Esophagus mucosa (tissue), 1 donor: Measurements from ENCODE around the gene ASIC2. TPM values are rescaled to one million over a fixed set of nuclear protein-coding genes. Genes with fewer than 3 reads are reported as not detected.
A peak's percentile ranks its signal among the peaks of the same experiment; 100 is the strongest.

Experiments
- ATAC-seq: fragments of 200-7000 bp; cut with Tn5 transposase; one replicate; pipeline ENCODE4 v1.9.1; 2020
- total RNA-seq: library from RNA; stranded (reverse); gene quantifications from one replicate; pipeline ENCODE4 v1.2.4, GENCODE V29; 2023
- donor health status: DM: yes; HTN: yes; CAD: no.

ASIC2 gene
- total RNA-seq, 1 donor from 2014 or later = not detected

GRCh38 chr17:33202796-33203495, 90.1 kb downstream of the ASIC2 start:
- ATAC-seq = no peak

DNA sequence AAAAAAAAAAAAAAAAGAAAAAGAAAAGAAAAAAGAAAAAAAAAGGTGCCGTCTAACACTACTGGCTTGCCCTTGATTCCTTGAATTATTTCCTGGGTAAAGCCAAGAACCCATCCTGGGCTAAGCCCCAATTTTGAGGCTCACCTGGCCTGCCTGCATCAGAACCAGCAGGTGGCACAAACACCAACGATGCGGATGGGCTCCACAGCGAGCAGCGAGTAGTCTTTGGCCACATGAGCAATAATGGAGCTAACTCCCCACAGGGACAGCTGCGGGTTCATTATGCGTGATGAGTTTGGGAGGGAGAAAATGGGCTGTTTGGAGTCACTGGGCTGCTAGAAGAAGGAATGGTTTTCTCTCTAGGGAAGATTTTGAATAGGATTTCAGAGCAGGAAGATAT, 91.1 kb downstream of the ASIC2 start:
- no peak for ATAC-seq

GRCh38 chr17:33201283-33201682, 91.8 kb downstream of the ASIC2 start:
- no peak for ATAC-seq

GRCh38 chr17:33200587-33200986, 92.5 kb downstream of the ASIC2 start:
- ATAC-seq = no peak

- ATAC-seq = no peak
Measured at GRCh38 chr17:33199571-33200510, 93.3 kb downstream of the ASIC2 start.

DNA sequence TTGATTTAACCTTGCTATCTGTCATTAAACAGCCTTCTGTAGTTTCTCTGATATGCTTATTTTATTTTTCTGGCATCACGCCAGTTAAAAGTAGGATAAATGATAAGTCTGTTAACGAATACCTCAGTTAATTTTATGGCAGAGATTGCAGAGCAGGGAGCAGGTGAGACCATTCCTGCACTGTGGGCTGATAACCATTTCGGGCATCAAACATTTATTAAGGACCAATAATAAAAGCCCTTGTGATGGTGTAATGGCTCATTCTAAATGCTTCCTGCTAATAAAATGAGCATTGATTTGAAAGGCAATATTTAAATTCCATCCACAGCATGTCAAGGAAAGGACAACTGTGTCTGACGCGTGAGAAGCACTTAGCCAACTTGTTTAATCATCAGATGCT, 94.1 kb downstream of the ASIC2 start:
- no peak for ATAC-seq

DNA sequence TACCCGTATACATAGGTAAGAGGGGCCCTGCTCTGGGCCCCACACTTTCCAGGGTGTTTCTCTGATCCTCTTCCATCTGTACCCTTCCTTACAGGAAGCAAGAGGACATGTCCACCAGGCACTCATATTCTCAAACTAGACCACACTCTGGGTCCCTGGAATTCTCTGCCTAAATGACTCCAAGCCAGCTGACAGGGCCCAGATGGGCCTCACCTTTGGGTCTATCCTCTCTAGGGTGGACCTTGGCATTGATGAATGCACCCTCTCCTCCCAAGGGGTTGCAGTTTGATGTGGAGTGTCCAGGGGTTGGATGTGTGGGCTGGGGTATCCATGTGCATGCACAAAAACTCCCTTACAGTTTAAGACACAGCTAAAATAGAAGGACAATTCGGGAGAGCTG, 95.8 kb downstream of the ASIC2 start:
- no peak for ATAC-seq

DNA sequence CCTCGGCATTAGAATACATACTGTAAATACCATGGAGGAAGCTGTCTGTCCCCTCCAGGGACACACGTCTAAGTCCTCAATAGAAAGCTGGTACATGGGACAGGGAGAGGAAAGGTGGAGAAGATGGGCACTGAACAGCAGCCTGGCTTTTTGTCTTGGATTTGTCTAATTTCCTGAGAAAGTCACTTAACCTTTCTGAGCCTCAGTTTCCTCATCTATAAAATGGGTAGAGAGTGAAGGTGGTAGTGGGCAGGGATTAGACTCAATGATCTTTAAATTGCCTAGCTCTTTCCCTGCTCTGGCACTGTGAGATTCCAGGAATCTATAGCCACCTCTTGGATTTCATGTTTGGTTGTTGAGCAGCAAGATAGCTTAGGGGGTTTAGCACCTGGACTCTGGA, 96.2 kb downstream of the ASIC2 start:
- no peak for ATAC-seq

DNA sequence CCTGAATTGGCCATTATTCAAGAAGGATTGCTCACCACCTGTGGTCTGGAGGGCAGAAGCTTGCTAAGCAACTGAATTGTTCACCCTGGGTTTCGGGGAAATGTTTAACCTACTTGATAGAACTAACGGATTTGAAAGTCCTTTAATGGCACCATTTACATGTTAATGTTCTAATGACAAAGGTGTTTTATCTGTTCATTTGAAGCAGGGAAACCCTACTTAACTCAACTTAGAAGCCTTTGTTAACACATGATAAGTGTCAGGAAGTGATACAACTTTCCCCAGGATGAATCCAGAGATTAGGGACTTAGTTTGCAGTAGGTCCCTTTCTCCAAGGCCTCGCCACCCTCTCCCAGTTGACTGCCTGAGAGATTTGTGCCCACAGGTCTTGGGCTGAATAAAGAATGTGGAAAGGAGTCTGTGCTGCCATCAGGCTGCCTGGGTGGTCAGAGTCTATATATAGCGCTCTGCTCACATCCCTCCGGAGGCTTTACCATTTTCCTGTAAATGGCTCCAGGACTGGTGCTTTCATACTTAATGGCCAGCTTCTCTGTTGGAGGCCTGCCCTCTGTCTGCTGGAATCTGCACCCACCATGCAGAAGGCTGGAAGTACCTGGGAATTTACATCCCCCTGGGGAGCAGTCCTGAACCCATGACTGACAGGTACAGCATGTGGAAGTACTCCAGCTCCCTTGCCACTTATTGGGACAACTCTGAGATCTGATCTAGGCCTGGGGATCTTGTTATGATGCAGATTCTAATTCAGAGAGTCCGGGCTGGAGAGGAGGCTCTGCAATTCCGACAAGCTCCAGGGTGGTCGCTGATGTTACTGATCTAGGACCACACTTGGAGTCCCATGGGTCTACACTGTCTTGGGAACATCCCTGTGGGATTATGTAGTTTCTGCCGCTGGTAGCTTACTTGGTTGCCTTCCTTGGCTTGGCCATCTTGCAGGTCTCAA, 99.9 kb downstream of the ASIC2 start:
- no peak for ATAC-seq

GRCh38 chr17:33183487-33184026, 109.5 kb downstream of the ASIC2 start:
- no peak for ATAC-seq

- no peak for ATAC-seq
Measured at GRCh38 chr17:33179151-33179550, 113.9 kb downstream of the ASIC2 start.

- ATAC-seq = no peak
Measured at GRCh38 chr17:33178681-33179080, 114.4 kb downstream of the ASIC2 start.

- no peak for ATAC-seq
Measured at GRCh38 chr17:33175562-33175961, 117.5 kb downstream of the ASIC2 start.

- ATAC-seq = no peak
Measured at GRCh38 chr17:33171931-33172330, 121.2 kb downstream of the ASIC2 start.

DNA sequence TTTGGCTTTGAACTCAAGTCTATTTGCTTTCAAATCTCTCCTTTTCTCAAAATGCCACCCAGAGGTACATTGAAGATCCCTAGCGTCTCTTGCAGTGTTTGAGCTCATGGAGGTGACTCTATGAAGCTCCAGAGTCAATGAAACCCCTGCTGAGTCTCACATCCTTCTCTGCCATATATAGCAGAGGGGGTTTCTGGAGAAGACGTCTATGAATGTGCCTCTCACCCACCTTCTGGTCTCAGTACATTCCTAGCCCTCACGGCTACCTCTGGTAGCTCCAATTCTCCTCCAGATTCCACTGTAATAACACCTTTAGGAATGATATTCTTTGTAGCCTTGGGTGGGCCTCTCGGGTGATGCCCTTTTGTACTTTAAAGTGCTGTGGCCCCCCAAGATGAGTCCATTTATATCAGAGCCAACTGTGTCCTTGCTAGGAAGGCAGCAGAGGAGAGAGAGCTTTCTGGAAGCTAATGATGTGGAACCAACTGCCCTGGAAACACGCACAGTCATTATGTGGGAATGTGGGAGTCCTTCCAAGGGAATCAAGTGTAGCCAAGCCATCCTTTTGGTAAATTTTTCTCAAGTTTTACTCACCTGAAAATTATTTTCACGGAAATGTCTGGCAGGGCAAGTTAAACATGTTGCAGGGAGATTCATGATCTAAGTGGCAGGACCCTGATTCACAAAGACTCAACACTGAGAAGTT, 123.4 kb downstream of the ASIC2 start:
- no peak for ATAC-seq

GRCh38 chr17:33167736-33168135, 125.4 kb downstream of the ASIC2 start:
- no peak for ATAC-seq

GRCh38 chr17:33166472-33166871, 126.6 kb downstream of the ASIC2 start:
- ATAC-seq = no peak

DNA sequence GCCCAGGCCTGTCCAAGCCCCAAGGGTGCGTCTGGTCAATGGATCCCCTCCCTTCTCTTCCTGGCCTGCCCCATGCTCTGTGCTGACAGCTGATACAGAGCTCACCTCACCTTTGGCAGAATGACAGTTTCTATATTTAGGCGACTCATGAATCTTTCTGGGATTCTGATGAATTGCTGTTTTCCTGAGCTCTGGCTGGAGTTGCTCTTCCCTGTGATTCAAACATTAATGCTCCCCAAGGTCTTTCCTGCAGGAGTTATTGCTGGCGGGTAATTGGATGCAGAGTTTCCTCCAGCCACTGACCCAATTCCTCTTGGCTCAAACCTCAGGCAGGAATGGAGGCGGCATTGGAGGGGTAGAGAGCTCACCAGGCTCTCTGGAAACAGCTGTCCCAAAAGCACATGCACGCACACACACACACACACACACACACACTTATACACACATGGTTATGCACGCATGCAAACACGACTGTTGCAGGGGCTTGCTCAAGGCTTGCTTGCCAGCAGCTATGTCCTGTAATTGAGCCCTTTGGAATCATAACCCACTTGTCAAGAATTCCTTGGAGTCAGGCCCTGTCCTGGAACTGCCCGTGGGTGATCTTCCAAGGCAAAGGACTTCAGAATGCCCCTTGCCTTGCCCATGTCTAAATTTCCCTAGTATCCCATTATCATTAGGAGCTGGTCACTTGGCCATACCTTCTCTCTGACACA, 128.8 kb downstream of the ASIC2 start:
- ATAC-seq = peak; percentile 43

- no peak for ATAC-seq
Measured at GRCh38 chr17:33163533-33164168, 129.4 kb downstream of the ASIC2 start.

DNA sequence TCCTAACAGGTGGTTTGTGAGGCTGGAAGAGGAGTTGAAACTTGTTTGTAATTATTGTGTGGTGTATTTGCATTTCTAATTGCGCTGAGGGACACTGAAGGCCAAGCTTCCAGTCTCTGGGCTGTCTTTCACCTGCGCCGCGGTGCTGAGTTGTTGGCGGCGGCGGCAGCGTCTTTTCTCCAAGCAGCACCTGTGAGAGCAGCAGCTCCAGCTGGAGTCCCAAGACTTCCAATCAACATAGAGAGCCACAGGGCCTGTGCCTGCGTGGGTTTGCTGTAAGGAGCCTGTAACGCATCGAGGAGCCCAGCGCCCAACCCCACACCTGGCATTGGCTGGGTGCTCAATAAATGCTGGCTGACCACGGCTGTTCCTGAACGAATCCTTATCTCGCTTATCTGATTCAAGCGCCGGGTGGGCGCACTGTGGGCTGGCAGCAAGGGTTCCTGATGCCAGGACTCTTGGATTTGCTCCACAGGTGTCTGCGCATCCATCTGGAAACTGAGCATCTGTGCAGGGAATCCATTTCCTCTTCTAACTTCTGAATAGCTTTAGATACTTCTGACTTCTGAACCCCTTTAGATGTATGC, 138.1 kb downstream of the ASIC2 start:
- no peak for ATAC-seq
